Mononuclear cell (primary cell): ENCODE data around the gene ZNF230. TPM values are rescaled to one million over a fixed set of nuclear protein-coding genes. Genes with fewer than 3 reads are reported as not detected.

ENCODE experiments used
- H3K27me3 ChIP-seq: 2 replicates; pipeline ENCODE4 v1.6.0; 2011; ENCODE audit warnings: low read length, control low read depth; ENCODE audit not compliant: insufficient read depth
- H3K4me1 ChIP-seq: 2 replicates; pipeline ENCODE4 v1.5.1; 2011; ENCODE audit warnings: mild to moderate bottlenecking, low read length, control low read depth; ENCODE audit not compliant: insufficient read depth
- H3K4me3 ChIP-seq: 2 replicates; pipeline ENCODE4 v1.5.1; 2011; ENCODE audit warnings: mild to moderate bottlenecking, low read length, moderate library complexity
- H3K9me3 ChIP-seq: 2 replicates; pipeline ENCODE4 v1.5.1; 2011; ENCODE audit warnings: low read depth, mild to moderate bottlenecking, control low read depth, low read length
- total RNA-seq: library from RNA; depleted of rRNA; stranded (reverse); fragments of >200 nt; gene quantifications from one replicate; pipeline ENCODE4 v1.2.3, GENCODE V29; 2012

ZNF230 gene
- total RNA-seq, 1 donor, result 3.3 TPM

- Histone ChIP-seq H3K27me3 (no peaks in the 10 kb centered on the region), H3K9me3 (peaks cover 59% of the 10 kb centered on the region), H3K4me1 (peaks cover 3% of the 10 kb centered on the region), H3K4me3 (no peak overlapping the region)
Observed at GRCh38 chr19:44010468-44010867, 7.7 kb downstream of the ZNF230 start.

GRCh38 chr19:44019498-44019897 lies 16.7 kb downstream of the ZNF230 start:
- H3K27me3 ChIP-seq, result peaks cover 9% of the 10 kb centered on the region
- H3K9me3 ChIP-seq, result peaks cover 14% of the 10 kb centered on the region
- no peak overlapping the region for H3K4me3 ChIP-seq
- peaks cover under 1% of the 10 kb centered on the region for H3K4me1 ChIP-seq

GRCh38 chr19:44021221-44021620 lies 18.5 kb downstream of the ZNF230 start:
- H3K4me1 ChIP-seq, result peaks cover 15% of the 10 kb centered on the region

GRCh38 chr19:44024900-44025216 lies 22.1 kb downstream of the ZNF230 start:
- Histone ChIP-seq H3K9me3 (peaks cover 20% of the 10 kb centered on the region), H3K4me3 (peak overlapping the region; percentile 72), H3K4me1 (peaks cover 15% of the 10 kb centered on the region), H3K27me3 (peaks cover 9% of the 10 kb centered on the region)

More at GRCh38 chr19:44021221-44021620, 18.5 kb downstream of the ZNF230 start:
- peaks cover 9% of the 10 kb centered on the region for H3K27me3 ChIP-seq
- peaks cover 6% of the 10 kb centered on the region for H3K9me3 ChIP-seq
- H3K4me3 ChIP-seq, result no peak overlapping the region

- peaks cover 9% of the 10 kb centered on the region for H3K27me3 ChIP-seq
- H3K4me1 ChIP-seq, result peaks cover 15% of the 10 kb centered on the region
- H3K4me3 ChIP-seq, result peak within 1 kb of the TSS; percentile 72
- H3K9me3 ChIP-seq, result peaks cover 25% of the 10 kb centered on the region
Observed at GRCh38 chr19:44025217-44025936, 22.6 kb downstream of the ZNF230 start, which contains the start of gene ZNF222. Gene ZNF222, plus strand, starts transcription at chr19:44025379. Its CDS starts 58 bp downstream, at chr19:44025437.

GRCh38 chr19:44026622-44027021 lies 23.9 kb downstream of the ZNF230 start:
- H3K4me1 ChIP-seq, result peaks cover 15% of the 10 kb centered on the region
- H3K9me3 ChIP-seq, result peaks cover 38% of the 10 kb centered on the region
- H3K27me3 ChIP-seq, result no peaks in the 10 kb centered on the region
- no peak overlapping the region for H3K4me3 ChIP-seq

- no peaks in the 10 kb centered on the region for H3K27me3 ChIP-seq
- no peaks in the 10 kb centered on the region for H3K4me1 ChIP-seq
- H3K4me3 ChIP-seq, result no peak overlapping the region
- peaks cover 85% of the 10 kb centered on the region for H3K9me3 ChIP-seq
Observed at GRCh38 chr19:44032001-44032610, 29.3 kb downstream of the ZNF230 start.

- Histone ChIP-seq H3K4me3 (no peak overlapping the region), H3K27me3 (peaks cover 5% of the 10 kb centered on the region), H3K4me1 (no peaks in the 10 kb centered on the region), H3K9me3 (peaks cover 31% of the 10 kb centered on the region)
Observed at GRCh38 chr19:44042147-44042546, 39.4 kb downstream of the ZNF230 start.

- H3K9me3 ChIP-seq, result no peaks in the 10 kb centered on the region
- peaks cover 13% of the 10 kb centered on the region for H3K4me1 ChIP-seq
- H3K27me3 ChIP-seq, result no peaks in the 10 kb centered on the region
- H3K4me3 ChIP-seq, result peak overlapping the region; percentile 72
Observed at GRCh38 chr19:44050740-44051649, 48.2 kb downstream of the ZNF230 start.

GRCh38 chr19:44051650-44052402 lies 49.1 kb downstream of the ZNF230 start, which contains the start of gene ZNF223:
Gene ZNF223, plus strand, starts transcription at chr19:44052036. Its CDS starts 3,141 bp downstream, at chr19:44055177.
- Histone ChIP-seq H3K9me3 (no peaks in the 10 kb centered on the region), H3K27me3 (no peaks in the 10 kb centered on the region), H3K4me3 (peak within 1 kb of the TSS; percentile 72), H3K4me1 (peaks cover 13% of the 10 kb centered on the region)

- Histone ChIP-seq H3K4me1 (peaks cover 9% of the 10 kb centered on the region), H3K9me3 (no peaks in the 10 kb centered on the region), H3K4me3 (no peak overlapping the region), H3K27me3 (no peaks in the 10 kb centered on the region)
Observed at GRCh38 chr19:44055870-44056269, 53.1 kb downstream of the ZNF230 start.

GRCh38 chr19:44059229-44059628 lies 56.5 kb downstream of the ZNF230 start:
- no peaks in the 10 kb centered on the region for H3K27me3 ChIP-seq
- H3K4me1 ChIP-seq, result no peaks in the 10 kb centered on the region
- H3K4me3 ChIP-seq, result no peak overlapping the region
- H3K9me3 ChIP-seq, result peaks cover 6% of the 10 kb centered on the region

GRCh38 chr19:44061038-44061437 lies 58.3 kb downstream of the ZNF230 start:
- H3K9me3 ChIP-seq, result peaks cover 20% of the 10 kb centered on the region
- no peak overlapping the region for H3K4me3 ChIP-seq
- no peaks in the 10 kb centered on the region for H3K27me3 ChIP-seq
- no peaks in the 10 kb centered on the region for H3K4me1 ChIP-seq
